PC-3 (cell line): ENCODE data around the gene PREB. TPM values are rescaled to one million over a fixed set of nuclear protein-coding genes. Genes with fewer than 3 reads are reported as not detected.

Experiments
- ATAC-seq: fragments of 200-7000 bp; cut with Tn5 transposase; 2 replicates; pipeline ENCODE4 v1.9.1; 2020; ENCODE audit warnings: mild to moderate bottlenecking, moderate library complexity
- BruUV-seq: library from RNA; stranded (reverse); fragments of 400-500 nt; replicated peaks from 2 replicates; lab custom pipeline; 2021; lab: Mats Ljungman, UMichigan
- CTCF ChIA-PET: fragments of 300-600 bp; sonication (Branson Sonifier 250); formaldehyde crosslinking; loops from one replicate; lab custom pipeline; 2022; ENCODE audit warnings: antibody characterized with exemption; lab: Charles Lee
- POLR2A ChIA-PET: fragments of 300-600 bp; sonication (Branson Sonifier 250); formaldehyde crosslinking; loops from one replicate; lab custom pipeline; 2022; ENCODE audit warnings: antibody characterized with exemption; ENCODE audit not compliant: unreplicated experiment; lab: Charles Lee
- DNase-seq: peaks from one replicate; pipeline ENCODE4 v3.0.0-alpha.2; 2015
- H2AFZ ChIP-seq: fragments of 300-600 bp; sonication (generic); 2 replicates; pipeline ENCODE4 v1.6.0; 2016; ENCODE audit warnings: antibody characterized with exemption, low read length
- H3F3A ChIP-seq: fragments of 300-600 bp; sonication (generic); one replicate; pipeline ENCODE4 v1.6.0; 2017; ENCODE audit warnings: antibody characterized with exemption, low read length, control low read depth, mild to moderate bottlenecking; ENCODE audit not compliant: unreplicated experiment
- H3K27ac ChIP-seq: fragments of 300-600 bp; sonication (generic); 2 replicates; pipeline ENCODE4 v1.5.1; 2016; ENCODE audit warnings: mild to moderate bottlenecking, low read length
- H3K27me3 ChIP-seq: fragments of 300-600 bp; sonication (generic); 2 replicates; pipeline ENCODE4 v1.6.1; 2016; ENCODE audit warnings: low read length, mixed read lengths
- H3K36me3 ChIP-seq: fragments of 300-600 bp; sonication (generic); 2 replicates; pipeline ENCODE4 v1.6.1; 2016; ENCODE audit warnings: low read depth, mixed run types, low read length, mixed read lengths
- H3K4me1 ChIP-seq: fragments of 300-600 bp; sonication (generic); 2 replicates; pipeline ENCODE4 v1.5.1; 2016; ENCODE audit warnings: low read length; ENCODE audit not compliant: insufficient read depth
- H3K4me2 ChIP-seq: fragments of 300-600 bp; sonication (generic); 2 replicates; pipeline ENCODE4 v1.6.0; 2016; ENCODE audit warnings: low read length
- H3K4me3 ChIP-seq: fragments of 300-600 bp; sonication (generic); 2 replicates; pipeline ENCODE4 v1.5.1; 2016; ENCODE audit warnings: mild to moderate bottlenecking, low read length, mixed read lengths
- H3K79me2 ChIP-seq: fragments of 300-600 bp; sonication (generic); 2 replicates; pipeline ENCODE4 v1.6.1; 2017; ENCODE audit warnings: low read length, mixed read lengths
- H3K9ac ChIP-seq: fragments of 300-600 bp; sonication (generic); 2 replicates; pipeline ENCODE4 v1.6.0; 2016; ENCODE audit warnings: mild to moderate bottlenecking, low read length
- H3K9me2 ChIP-seq: fragments of 300-600 bp; sonication (generic); replicated peaks from 2 replicates; pipeline ENCODE4 v1.6.1; 2016; ENCODE audit warnings: mixed run types, low read length, mixed read lengths
- H3K9me3 ChIP-seq: fragments of 300-600 bp; sonication (generic); 2 replicates; pipeline ENCODE4 v1.6.1; 2016; ENCODE audit warnings: low read length, mixed read lengths
- H4K20me1 ChIP-seq: fragments of 300-600 bp; sonication (generic); 2 replicates; pipeline ENCODE4 v1.6.1; 2016; ENCODE audit warnings: low read length, mixed read lengths
- CTCF ChIP-seq: fragments of 300-600 bp; sonication (generic); conservative IDR thresholded peaks from 2 replicates; pipeline ENCODE4 v1.5.1; 2017; ENCODE audit warnings: antibody characterized with exemption, low read depth, mild to moderate bottlenecking, low read length
- EZH2 ChIP-seq: fragments of 300-600 bp; sonication (generic); IDR thresholded peaks from one replicate; pipeline ENCODE4 v1.6.1; 2017; ENCODE audit warnings: antibody characterized with exemption, mild to moderate bottlenecking, low read length; ENCODE audit not compliant: unreplicated experiment
- EZH2phosphoT487 ChIP-seq: fragments of 300-600 bp; sonication (generic); IDR thresholded peaks from 2 replicates; pipeline ENCODE4 v1.6.1; 2018; ENCODE audit warnings: mild to moderate bottlenecking, antibody characterized with exemption, low read length, borderline replicate concordance
- intact Hi-C: fragments of 100-400 bp; cut with micrococcal nuclease; formaldehyde crosslinking; loops from 2 replicates; pipeline ENCODE4 v1.9.0; 2023
- total RNA-seq: library from RNA; depleted of rRNA; stranded (reverse); fragments of >200 nt; gene quantifications from 2 replicates; pipeline ENCODE4 v1.2.3, GENCODE V29; 2014

The PREB gene
- total RNA-seq, 1 experiment from 2014 or later, result 85.6 TPM

GRCh38 chr2:27134781-27135477 lies 493 bp upstream of the PREB start:
- BruUV-seq, result TSS peak; percentile 46

GRCh38 chr2:27133195-27133875 lies 1.1 kb downstream of the PREB start:
- no peak overlapping the region for H2AFZ ChIP-seq
- POLR2A ChIA-PET, result no interaction called here
- TSS peak; percentile 61 for BruUV-seq

More at GRCh38 chr2:27134781-27135477, 493 bp upstream of the PREB start:
- Histone ChIP-seq H3K79me2 (peaks cover 22% of the 10 kb centered on the region), H3K4me3 (peak overlapping the region; percentile 97; the same call in 1 of the 2 replicates), H3F3A (no peaks in the 10 kb centered on the region), H4K20me1 (peaks cover 9% of the 10 kb centered on the region; the same call in 1 of the 2 replicates), H3K4me1 (peaks cover 9% of the 10 kb centered on the region), H2AFZ (peak overlapping the region; percentile 79), H3K9me3 (no peaks in the 10 kb centered on the region), H3K36me3 (peaks cover 12% of the 10 kb centered on the region), H3K27me3 (no peaks in the 10 kb centered on the region), H3K27ac (no peak overlapping the region), H3K9me2 (no peaks in the 10 kb centered on the region), H3K9ac (no peak overlapping the region), H3K4me2 (peak overlapping the region; percentile 94)
- intact Hi-C loops, result no loop called here
- CTCF ChIA-PET, result interaction anchor here (0.5 kb wide), 1 partner anchor 145 kb away, joined by 8 read pairs; no protein-coding TSS in a partner anchor
- ATAC-seq (no peak), DNase-seq (no peak)
- no peak for TF ChIP-seq EZH2
- TF ChIP-seq EZH2phosphoT487, result no peak
- TF ChIP-seq CTCF, result no peak
- POLR2A ChIA-PET, result interaction anchor here (0.5 kb wide), 1 partner anchor 113 kb away, joined by 6 read pairs; no protein-coding TSS in a partner anchor

More at GRCh38 chr2:27133195-27133875, 1.1 kb downstream of the PREB start:
- DNase-seq, result no peak
- intact Hi-C loops, result no loop called here
- CTCF ChIA-PET, result no interaction called here
- Histone ChIP-seq H3K4me2 (peak overlapping the region; percentile 94), H4K20me1 (peaks cover 9% of the 10 kb centered on the region; the same call in 1 of the 2 replicates), H3K79me2 (peaks cover 22% of the 10 kb centered on the region), H3F3A (no peaks in the 10 kb centered on the region), H3K4me3 (peak overlapping the region; percentile 97), H3K9ac (peak overlapping the region; percentile 93), H3K4me1 (peaks cover 9% of the 10 kb centered on the region), H3K36me3 (peaks cover 12% of the 10 kb centered on the region), H3K9me2 (no peaks in the 10 kb centered on the region), H3K27me3 (no peaks in the 10 kb centered on the region), H3K27ac (no peak overlapping the region), H3K9me3 (no peaks in the 10 kb centered on the region)
- TF ChIP-seq EZH2phosphoT487 (no peak), EZH2 (no peak), CTCF (no peak)
- no peak for ATAC-seq
